SK-N-DZ (cell line): ENCODE data around the gene STK11.

Experiments used
- DNase-seq: peaks from one replicate; pipeline ENCODE4 v3.0.0-alpha.2; 2015; ENCODE audit warnings: low spot score

STK11 gene

DNA sequence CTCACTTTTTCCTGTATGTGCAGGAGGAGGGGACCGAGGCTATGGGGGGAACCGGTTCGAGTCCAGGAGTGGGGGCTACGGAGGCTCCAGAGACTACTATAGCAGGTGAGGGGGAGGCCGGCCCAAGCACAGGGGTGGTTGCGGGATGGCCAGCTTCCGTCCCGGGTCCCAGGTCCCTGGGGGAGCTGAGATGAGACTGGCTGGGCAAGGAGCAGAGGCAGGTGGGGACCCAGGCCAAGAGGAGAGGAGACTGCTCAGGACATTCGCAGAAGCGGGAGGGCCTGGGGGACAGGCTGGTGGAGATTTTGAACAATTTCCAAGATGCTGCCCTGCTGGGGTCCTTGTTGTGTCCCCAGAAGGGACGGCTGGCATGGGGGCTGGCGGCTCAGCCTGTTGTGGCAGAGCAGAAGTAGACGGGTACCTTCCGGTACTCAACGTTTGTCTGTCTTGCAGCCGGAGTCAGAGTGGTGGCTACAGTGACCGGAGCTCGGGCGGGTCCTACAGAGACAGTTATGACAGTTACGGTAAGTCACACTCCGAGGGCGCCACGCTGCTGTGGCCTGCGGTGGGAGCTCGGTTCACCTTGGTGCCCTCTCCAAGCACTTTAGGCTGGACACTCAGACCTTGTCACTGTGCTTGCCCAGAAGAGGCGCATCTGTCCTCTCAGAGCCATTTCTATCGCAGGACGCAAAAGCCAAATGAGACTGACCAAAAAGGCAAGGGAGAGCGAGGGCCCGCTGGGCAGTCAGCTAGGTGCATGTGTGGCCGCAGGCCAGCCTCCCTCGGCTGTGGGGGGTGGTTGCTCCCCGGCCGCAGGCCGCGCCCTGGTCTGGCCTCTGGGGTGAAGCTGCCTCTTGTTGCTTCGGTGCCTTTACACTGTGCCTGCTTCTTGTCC is 66.2 kb downstream of the STK11 start:
- DNase-seq = no peak

DNA sequence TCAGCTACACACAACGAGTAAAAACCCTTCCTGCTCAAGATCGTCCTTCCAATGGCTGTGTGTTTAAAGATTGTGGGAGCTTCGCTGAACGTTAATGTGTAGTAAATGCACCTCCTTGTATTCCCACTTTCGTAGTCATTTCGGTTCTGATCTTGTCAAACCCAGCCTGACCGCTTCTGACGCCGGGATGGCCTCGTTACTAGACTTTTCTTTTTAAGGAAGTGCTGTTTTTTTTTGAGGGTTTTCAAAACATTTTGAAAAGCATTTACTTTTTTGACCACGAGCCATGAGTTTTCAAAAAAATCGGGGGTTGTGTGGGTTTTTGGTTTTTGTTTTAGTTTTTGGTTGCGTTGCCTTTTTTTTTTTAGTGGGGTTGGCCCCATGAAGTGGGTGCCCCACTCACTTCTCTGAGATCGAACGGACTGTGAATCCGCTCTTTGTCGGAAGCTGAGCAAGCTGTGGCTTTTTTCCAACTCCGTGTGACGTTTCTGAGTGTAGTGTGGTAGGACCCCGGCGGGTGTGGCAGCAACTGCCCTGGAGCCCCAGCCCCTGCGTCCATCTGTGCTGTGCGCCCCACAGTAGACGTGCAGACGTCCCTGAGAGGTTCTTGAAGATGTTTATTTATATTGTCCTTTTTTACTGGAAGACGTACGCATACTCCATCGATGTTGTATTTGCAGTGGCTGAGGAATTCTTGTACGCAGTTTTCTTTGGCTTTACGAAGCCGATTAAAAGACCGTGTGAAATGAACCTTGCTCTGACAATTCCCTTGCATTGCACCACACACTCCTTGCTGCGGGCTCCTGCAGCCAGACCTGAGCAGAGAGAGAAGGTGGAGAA is 67.1 kb downstream of the STK11 start:
- no peak for DNase-seq

DNA sequence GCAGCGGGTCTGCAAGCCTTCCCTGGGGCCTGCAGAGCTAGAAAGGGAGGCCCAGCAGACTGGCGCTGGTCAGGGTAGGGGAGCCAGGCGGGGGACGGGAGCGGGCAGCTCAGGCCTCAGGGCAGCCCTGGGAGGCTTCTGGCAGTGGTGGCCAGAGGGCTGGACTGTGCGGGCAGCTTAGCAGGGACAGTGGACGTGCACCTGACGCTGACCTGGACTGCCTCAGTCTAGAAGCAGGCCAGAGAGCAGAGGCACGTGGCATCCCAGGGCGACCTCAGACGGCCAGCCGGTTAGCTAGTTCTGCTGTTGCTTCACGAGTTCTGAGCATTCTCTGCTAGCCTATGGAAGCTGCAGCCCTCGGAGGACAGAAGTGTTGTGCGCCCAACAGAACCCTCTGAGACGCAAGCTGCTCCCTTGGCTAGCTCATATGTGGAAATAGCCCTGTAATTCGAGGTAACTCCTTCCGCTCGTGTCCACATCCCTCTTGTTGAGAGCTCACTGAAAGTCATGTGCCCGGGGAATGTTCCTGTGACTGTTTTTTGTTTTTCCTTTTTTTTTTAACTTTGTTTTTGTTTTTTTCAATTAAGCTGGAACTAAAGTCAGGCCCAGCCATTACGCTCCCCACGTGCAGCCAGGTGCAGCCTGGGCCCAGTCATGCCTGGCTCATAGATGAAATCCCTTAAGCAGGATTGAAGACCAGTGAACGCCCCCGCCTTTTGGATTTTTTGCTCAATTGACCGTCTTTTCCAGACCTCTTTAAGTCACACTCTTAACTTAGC is 67.9 kb downstream of the STK11 start:
- DNase-seq = no peak

DNA sequence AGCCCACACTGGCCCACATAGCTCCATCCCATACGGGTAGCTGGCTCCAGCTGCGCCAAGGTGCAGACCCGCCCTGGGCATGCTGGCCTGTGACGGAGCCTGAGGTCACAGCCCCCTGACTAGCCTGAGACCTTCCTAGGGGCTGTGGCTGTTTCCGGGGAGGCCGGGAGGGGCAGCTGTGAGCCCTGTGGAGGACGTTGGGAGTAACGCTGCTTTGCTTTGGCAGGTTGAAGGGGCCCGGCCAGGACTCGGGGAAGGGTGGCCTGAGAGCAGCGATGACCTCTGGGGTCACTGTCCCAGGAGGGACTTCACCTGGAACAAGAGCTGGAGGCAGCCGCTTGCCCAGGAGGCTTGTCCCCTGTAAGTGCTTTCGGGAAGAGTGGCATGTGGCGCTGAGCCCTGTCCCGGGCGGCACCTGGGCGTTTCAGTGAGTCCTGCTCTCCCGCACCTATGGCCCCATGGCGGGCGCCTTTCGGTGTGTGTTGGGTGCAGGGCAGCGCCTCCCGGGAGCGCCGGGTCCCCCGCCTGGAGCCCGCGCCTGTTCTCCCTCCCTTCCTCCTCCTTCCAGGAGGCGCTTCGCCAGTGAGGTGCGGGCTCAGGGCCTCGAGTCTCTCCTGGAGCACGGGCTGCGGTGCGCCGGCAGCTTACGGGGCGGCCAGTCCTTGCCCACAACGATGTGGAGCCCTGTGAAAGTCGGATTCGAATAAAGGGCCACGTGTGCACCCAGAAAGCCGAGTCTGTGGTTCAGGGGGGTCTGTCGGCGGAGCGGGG is 68.7 kb downstream of the STK11 start:
- DNase-seq = no peak

DNA sequence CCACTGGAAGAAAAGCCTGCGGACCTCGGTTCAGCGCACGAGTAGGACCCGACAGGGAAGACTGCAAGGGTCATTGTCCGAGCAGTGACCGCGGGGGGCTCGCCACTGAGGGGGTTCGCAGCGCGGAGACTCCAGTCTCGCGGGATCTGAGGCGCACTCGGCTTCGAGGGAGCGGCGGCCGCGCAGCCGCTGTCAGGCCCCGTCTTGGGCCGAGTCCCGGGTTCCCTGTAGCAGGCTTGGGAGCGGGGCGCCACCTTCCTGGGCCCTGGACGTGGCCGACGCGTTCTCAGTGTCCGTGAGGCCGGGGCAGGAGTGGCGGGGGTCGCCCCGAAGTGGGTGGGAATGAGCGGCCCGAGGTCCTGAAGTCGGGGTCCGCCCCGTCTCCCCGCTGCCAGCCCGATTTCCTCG is 69.3 kb downstream of the STK11 start:
- DNase-seq = no peak

DNA sequence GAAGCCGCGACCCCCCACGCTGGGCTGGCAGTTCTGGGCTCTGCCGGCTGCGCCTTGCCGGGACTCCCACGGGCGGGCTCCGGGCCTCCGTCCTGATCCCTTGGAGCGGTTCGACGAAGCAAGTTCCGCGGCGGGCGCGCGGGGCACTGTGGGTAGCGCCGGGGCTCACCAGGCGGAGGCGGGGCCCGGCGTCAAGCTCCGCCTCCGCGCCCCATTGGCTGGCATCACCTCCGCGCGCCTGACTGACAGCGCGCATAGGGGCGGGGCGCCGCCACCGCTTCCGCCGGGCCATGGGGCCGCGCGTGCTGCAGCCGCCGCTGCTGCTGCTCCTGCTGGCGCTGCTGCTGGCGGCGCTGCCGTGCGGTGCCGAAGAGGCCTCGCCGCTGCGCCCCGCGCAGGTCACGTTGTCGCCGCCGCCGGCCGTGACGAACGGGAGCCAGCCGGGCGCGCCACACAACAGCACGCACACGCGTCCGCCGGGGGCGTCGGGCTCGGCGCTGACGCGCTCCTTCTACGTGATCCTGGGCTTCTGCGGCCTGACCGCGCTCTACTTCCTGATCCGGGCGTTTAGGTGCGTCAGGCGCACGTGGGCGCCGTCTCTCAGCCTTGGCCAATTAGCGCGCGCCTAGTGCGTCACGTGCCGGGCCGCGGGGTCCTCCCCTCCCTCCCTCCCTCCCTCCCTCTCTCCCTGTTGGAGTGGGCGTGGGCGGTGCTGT is 69.8 kb downstream of the STK11 start, which contains the start of gene FAM174C:
TSS of gene FAM174C (plus strand) at position 271 of the 716 bp plus-strand sequence. CDS start at position 291, 20 bp downstream.
- DNase-seq = peak; percentile 96

DNA sequence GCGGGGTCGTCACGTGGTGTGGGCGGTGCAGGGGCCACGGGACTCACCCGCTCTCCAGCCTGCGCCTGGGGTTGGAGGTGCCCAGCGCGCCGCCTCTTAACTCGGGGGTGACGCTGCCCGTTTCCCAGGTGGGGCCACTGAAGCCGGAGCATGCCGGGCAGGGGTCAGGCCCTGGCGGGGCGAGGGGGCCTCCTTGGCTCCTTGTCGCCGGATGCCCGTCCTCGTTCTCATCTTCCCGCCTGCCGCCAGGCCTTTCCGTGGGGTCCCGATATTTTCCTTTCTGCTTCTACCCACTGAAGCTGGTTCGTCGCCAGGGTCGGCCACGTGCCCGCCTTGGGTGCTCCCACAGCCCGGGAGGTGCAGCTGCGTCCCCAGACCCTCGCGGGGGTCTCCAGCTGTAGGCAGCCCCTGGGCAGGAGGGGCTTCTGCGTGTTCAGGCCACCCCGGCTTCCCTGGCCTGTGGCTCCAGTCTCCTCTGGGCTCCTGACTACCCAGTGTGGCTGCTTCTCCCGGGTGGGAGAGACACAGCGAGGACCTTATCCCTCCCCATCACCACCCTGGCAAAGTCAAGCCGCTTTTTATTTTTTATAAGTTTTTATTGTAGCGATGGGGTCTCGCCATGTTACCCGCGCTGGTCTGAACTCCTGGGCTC is 70.5 kb downstream of the STK11 start:
- DNase-seq = no peak

DNA sequence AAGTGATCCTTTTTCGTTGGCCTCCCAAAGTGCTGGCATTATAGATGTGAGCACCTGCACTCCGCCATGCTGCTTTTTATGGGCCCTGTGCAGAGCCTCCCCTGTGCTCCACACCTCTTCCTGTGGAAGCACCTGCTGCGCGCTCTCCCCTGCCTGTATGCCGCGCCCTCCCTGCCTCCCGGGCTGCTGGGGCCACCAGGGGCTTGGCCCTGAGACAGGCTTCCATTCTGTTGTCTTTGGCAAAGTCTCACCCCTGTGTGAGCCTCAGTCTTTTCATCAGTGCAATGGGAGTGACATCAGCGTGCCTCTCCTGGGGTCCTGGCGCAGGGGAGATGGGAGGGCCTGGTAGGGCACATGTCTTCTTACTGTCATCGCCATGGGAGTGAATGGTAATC is 71.0 kb downstream of the STK11 start:
- DNase-seq = no peak

DNA sequence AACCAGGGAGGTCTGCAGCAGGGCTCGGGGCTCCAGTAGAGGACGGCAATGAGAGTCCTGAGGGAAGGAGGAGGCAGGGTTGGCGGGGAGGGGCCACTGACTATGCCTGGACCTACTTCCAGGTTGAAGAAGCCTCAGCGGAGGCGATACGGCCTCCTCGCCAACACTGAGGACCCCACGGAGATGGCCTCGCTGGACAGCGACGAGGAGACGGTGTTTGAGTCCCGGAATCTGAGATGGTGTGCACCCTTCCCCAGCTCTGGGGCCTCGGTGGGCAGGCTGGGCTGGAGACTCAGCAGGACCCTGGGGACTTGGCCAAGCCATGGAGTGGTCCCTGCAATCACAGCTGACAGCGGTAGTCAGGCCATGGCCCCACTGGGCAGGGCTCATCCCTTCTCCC is 71.5 kb downstream of the STK11 start:
- DNase-seq = no peak
